ENCODE results near the gene UROS.

- TF ChIP-seq, protein P1, sequence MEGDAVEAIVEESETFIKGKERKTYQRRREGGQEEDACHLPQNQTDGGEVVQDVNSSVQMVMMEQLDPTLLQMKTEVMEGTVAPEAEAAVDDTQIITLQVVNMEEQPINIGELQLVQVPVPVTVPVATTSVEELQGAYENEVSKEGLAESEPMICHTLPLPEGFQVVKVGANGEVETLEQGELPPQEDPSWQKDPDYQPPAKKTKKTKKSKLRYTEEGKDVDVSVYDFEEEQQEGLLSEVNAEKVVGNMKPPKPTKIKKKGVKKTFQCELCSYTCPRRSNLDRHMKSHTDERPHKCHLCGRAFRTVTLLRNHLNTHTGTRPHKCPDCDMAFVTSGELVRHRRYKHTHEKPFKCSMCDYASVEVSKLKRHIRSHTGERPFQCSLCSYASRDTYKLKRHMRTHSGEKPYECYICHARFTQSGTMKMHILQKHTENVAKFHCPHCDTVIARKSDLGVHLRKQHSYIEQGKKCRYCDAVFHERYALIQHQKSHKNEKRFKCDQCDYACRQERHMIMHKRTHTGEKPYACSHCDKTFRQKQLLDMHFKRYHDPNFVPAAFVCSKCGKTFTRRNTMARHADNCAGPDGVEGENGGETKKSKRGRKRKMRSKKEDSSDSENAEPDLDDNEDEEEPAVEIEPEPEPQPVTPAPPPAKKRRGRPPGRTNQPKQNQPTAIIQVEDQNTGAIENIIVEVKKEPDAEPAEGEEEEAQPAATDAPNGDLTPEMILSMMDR (IDR thresholded peaks at IDR 0.05), result no peak
- no peak for TF ChIP-seq POLR2A (IDR thresholded peaks at IDR 0.05)
Measured at GRCh38 chr10:125820701-125821100, 2.4 kb downstream of the UROS start.

Measured in thyroid gland (tissue), 4 donors.